Gastroesophageal sphincter (tissue), 4 donors: Measurements from ENCODE around the gene ADAMTS2. TPM values are rescaled to one million over a fixed set of nuclear protein-coding genes. Genes with fewer than 3 reads are reported as not detected.

ENCODE experiments used
- ATAC-seq: fragments of 150-250 bp; one replicate; pipeline ENCODE4 v1.9.1; 2016; ENCODE audit warnings: mild to moderate bottlenecking, moderate library complexity
- H3K27ac ChIP-seq, 4 donors: fragments of 200-600 bp; sonication (generic) in 3 of 4; 1 replicate in 3 of 4; 2 replicates in 1 of 4; pipeline ENCODE4 v1.5.1; 2016 to 2019
- H3K27me3 ChIP-seq: fragments of 200-600 bp; sonication (generic); one replicate; pipeline ENCODE4 v1.5.1; 2019
- H3K36me3 ChIP-seq, 2 donors: fragments of 200-600 bp; sonication (generic); one replicate each; pipeline ENCODE4 v1.5.1; 2019; ENCODE audit warnings: control low read depth in 1 of 2
- H3K4me1 ChIP-seq, 3 donors: fragments of 200-600 bp; sonication (generic); 1 replicate in 2 of 3; 2 replicates in 1 of 3; pipeline ENCODE4 v1.5.1; 2016 to 2019; ENCODE audit warnings: control low read depth in 2 of 3
- H3K4me3 ChIP-seq, 2 donors: fragments of 200-600 bp; sonication (generic); one replicate each; pipeline ENCODE4 v1.5.1; 2019; ENCODE audit warnings: mild to moderate bottlenecking in 1 of 2, moderate library complexity in 1 of 2
- H3K9me3 ChIP-seq, 3 donors: fragments of 200-600 bp; sonication (generic); one replicate each; pipeline ENCODE4 v1.5.1; 2017 to 2019; ENCODE audit warnings: control low read depth in 2 of 3
- CTCF ChIP-seq, 4 experiments: fragments of 200-600 bp in 2 of 4; fragments of 450-650 bp in 2 of 4; sonication (generic) in 1 of 4; IDR thresholded peaks; one replicate each; pipeline ENCODE4 v1.5.1; 2017 to 2019; ENCODE audit warnings: antibody characterized with exemption in 4 of 4, mild to moderate bottlenecking in 2 of 4, moderate library complexity in 2 of 4
- EP300 ChIP-seq: sonication (generic); formaldehyde crosslinking; IDR thresholded peaks from one replicate; pipeline ENCODE4 v1.6.1; 2017; ENCODE audit warnings: antibody characterized with exemption, mild to moderate bottlenecking
- POLR2A ChIP-seq, 2 donors: fragments of 450-650 bp; IDR thresholded peaks; one replicate each; pipeline ENCODE4 v1.6.1; 2017; ENCODE audit warnings: antibody characterized with exemption in 2 of 2, mild to moderate bottlenecking in 2 of 2, moderate library complexity in 1 of 2
- POLR2AphosphoS5 ChIP-seq: sonication (generic); formaldehyde crosslinking; IDR thresholded peaks from one replicate; pipeline ENCODE4 v1.6.1; 2017; ENCODE audit warnings: antibody characterized with exemption
- WGBS, 2 donors: methylation state at CpG; one replicate each; pipeline ENCODE4 v1.1.5; 2018; ENCODE audit warnings: low coverage in 1 of 2; 5-methylcytosine and 5-hydroxymethylcytosine counted together
- total RNA-seq, 4 donors: library from RNA; depleted of rRNA; stranded (reverse); fragments of >200 nt; gene quantifications; one replicate each; pipeline ENCODE4 v1.1.0, GENCODE V29; 2016

Gene ADAMTS2
- total RNA-seq, 4 donors from 2014 or later: 14.8 to 24.8 (median 22.6) TPM

- peaks cover 0 to 38% (median 8%) of the 10 kb centered on the region in 3 donors for H3K4me1 ChIP-seq
- no peak for TF ChIP-seq POLR2A (IDR thresholded peaks at IDR 0.05)
- no peak for TF ChIP-seq EP300
- no peak for TF ChIP-seq CTCF (IDR thresholded peaks at IDR 0.05)
- TF ChIP-seq POLR2AphosphoS5: no peak
- WGBS, 2 donors: 77 to 100% methylated on average over 1 to 6 of the region's 19 CpGs
Observed at GRCh38 chr5:179290681-179291540, 54.4 kb downstream of the ADAMTS2 start.

GRCh38 chr5:179289756-179290385 is 55.4 kb downstream of the ADAMTS2 start:
- no peak for ATAC-seq
- Histone ChIP-seq H3K27ac (no peak overlapping the region), H3K36me3 (no peaks in the 10 kb centered on the region), H3K4me1 (peaks cover 0 to 36% (median 4%) of the 10 kb centered on the region in 3 donors), H3K27me3 (no peaks in the 10 kb centered on the region), H3K9me3 (no peaks in the 10 kb centered on the region), H3K4me3 (no peak overlapping the region)
- 94 to 100% methylated on average over 4 to 8 of the region's 13 CpGs for WGBS, 2 donors
- TF ChIP-seq CTCF (IDR thresholded peaks at IDR 0.05) (no peak), POLR2AphosphoS5 (no peak), POLR2A (IDR thresholded peaks at IDR 0.05) (no peak), EP300 (no peak)

More at GRCh38 chr5:179290681-179291540, 54.4 kb downstream of the ADAMTS2 start:
- Histone ChIP-seq H3K36me3 (no peaks in the 10 kb centered on the region), H3K4me3 (no peak overlapping the region), H3K9me3 (no peaks in the 10 kb centered on the region), H3K27me3 (no peaks in the 10 kb centered on the region), H3K27ac (no peak overlapping the region)
- ATAC-seq: no peak

GRCh38 chr5:179288809-179289185 is 56.5 kb downstream of the ADAMTS2 start:
- peaks cover 0 to 26% (median 4%) of the 10 kb centered on the region in 3 donors for H3K4me1 ChIP-seq
- no peak overlapping the region for H3K4me3 ChIP-seq
- no peaks in the 10 kb centered on the region for H3K9me3 ChIP-seq
- no CpG with 5 or more reads among the region's 11 CpGs for WGBS, 2 donors
- ATAC-seq: no peak
- no peak overlapping the region for H3K27ac ChIP-seq
- TF ChIP-seq POLR2A (IDR thresholded peaks at IDR 0.05): no peak
- no peak for TF ChIP-seq CTCF (IDR thresholded peaks at IDR 0.05)
- no peak for TF ChIP-seq POLR2AphosphoS5
- no peak for TF ChIP-seq EP300
- H3K36me3 ChIP-seq: no peaks in the 10 kb centered on the region
- H3K27me3 ChIP-seq: no peaks in the 10 kb centered on the region

GRCh38 chr5:179288101-179288808 is 57.0 kb downstream of the ADAMTS2 start:
- Histone ChIP-seq H3K9me3 (no peaks in the 10 kb centered on the region), H3K27ac (no peak overlapping the region), H3K27me3 (no peaks in the 10 kb centered on the region), H3K4me3 (no peak overlapping the region), H3K4me1 (peaks cover 0 to 26% (median 4%) of the 10 kb centered on the region in 3 donors), H3K36me3 (no peaks in the 10 kb centered on the region)
- TF ChIP-seq CTCF (IDR thresholded peaks at IDR 0.05) (no peak), POLR2A (IDR thresholded peaks at IDR 0.05) (no peak), POLR2AphosphoS5 (no peak), EP300 (no peak)
- 31% methylated on average over 5 of the region's 21 CpGs; no CpG with 5 or more reads in 1 of the 2 donors for WGBS, 2 donors
- no peak for ATAC-seq
